Spleen (tissue), 11 donors: ENCODE data around the gene PADI6. TPM values are rescaled to one million over a fixed set of nuclear protein-coding genes. Genes with fewer than 3 reads are reported as not detected.

ENCODE experiments used
- DNase-seq: peaks from one replicate; pipeline ENCODE4 v3.0.0-alpha.2; 2020
- H3K27ac ChIP-seq, 8 donors: fragments of 200-600 bp; sonication (generic) in 7 of 8; 1 replicate in 4 of 8; 2 replicates in 4 of 8; pipeline versions ENCODE4 v1.5.0 to v1.8.0; 2016 to 2021; ENCODE audit warnings: inconsistent platforms in 4 of 8, mild to moderate bottlenecking in 4 of 8, moderate library complexity in 1 of 8
- H3K27me3 ChIP-seq, 7 donors: fragments of 200-600 bp; sonication (generic) in 6 of 7; replicated peaks in 1 of 7; 1 replicate in 4 of 7; 2 replicates in 3 of 7; pipeline versions ENCODE4 v1.5.0 to v1.8.0; 2016 to 2021; ENCODE audit warnings: inconsistent platforms in 3 of 7, mild to moderate bottlenecking in 1 of 7
- H3K36me3 ChIP-seq, 6 donors: fragments of 200-600 bp; sonication (generic) in 5 of 6; 1 replicate in 4 of 6; 2 replicates in 2 of 6; pipeline versions ENCODE4 v1.5.0 to v1.8.0; 2016 to 2021; ENCODE audit warnings: inconsistent platforms in 2 of 6
- H3K4me1 ChIP-seq, 6 donors: fragments of 200-600 bp; sonication (generic) in 5 of 6; 1 replicate in 3 of 6; 2 replicates in 3 of 6; pipeline versions ENCODE4 v1.5.0 to v1.8.0; 2016 to 2021; ENCODE audit warnings: inconsistent platforms in 3 of 6
- H3K4me3 ChIP-seq, 8 donors: fragments of 200-600 bp; sonication (generic) in 7 of 8; 1 replicate in 4 of 8; 2 replicates in 4 of 8; pipeline versions ENCODE4 v1.5.0 to v1.8.0; 2016 to 2021; ENCODE audit warnings: inconsistent platforms in 4 of 8, mild to moderate bottlenecking in 4 of 8, moderate library complexity in 2 of 8
- H3K9me3 ChIP-seq, 8 donors: fragments of 200-600 bp; sonication (generic) in 7 of 8; 1 replicate in 4 of 8; 2 replicates in 4 of 8; pipeline versions ENCODE4 v1.5.0 to v1.8.0; 2016 to 2021; ENCODE audit warnings: inconsistent platforms in 4 of 8
- CTCF ChIP-seq, 11 experiments: fragments of 200-600 bp in 7 of 11; fragments of 450-650 bp in 4 of 11; sonication (generic) in 4 of 11; IDR thresholded peaks in 8 of 11; conservative IDR thresholded peaks in 3 of 11; 1 replicate in 7 of 11; 2 replicates in 4 of 11; pipeline versions ENCODE4 v1.4.0 to v1.8.0; 2016 to 2021; ENCODE audit warnings: antibody characterized with exemption in 11 of 11, inconsistent platforms in 4 of 11, mild to moderate bottlenecking in 1 of 11
- POLR2A ChIP-seq, 3 donors: fragments of 450-650 bp; IDR thresholded peaks; one replicate each; pipeline ENCODE4 v1.5.1; 2017; ENCODE audit warnings: antibody characterized with exemption in 3 of 3, mild to moderate bottlenecking in 1 of 3
- POLR2AphosphoS5 ChIP-seq, 3 donors: sonication (generic); formaldehyde crosslinking; IDR thresholded peaks; one replicate each; pipeline ENCODE4 v1.5.1; 2017; ENCODE audit warnings: antibody characterized with exemption in 3 of 3
- WGBS, 5 donors: extraction: QIAGEN DNeasy Blood & Tissue Kit in 3 of 5; methylation state at CpG; one replicate each; pipeline versions ENCODE4 v1.1.5 to v1.1.7; 2013 to 2018; 5-methylcytosine and 5-hydroxymethylcytosine counted together
- intact Hi-C: fragments of 100-400 bp; cut with DNase I; formaldehyde crosslinking; loops from one replicate; pipeline ENCODE4 v1.15.0; 2023; ENCODE audit warnings: low total_unique reads
- polyA plus RNA-seq, 3 donors: library from polyadenylated mRNA; stranded (reverse); fragments of 200-250 nt; gene quantifications; one replicate each; pipeline ENCODE4 v1.2.1, GENCODE V29; 2013
- total RNA-seq, 7 donors: library from RNA; depleted of rRNA in 3 of 7; stranded (reverse); fragments of >200 nt in 3 of 7; fragmentation: NEBNext Ultra II Directional in 4 of 7; extraction: Animal tissue kit (Norgen Biotek cat#: 25700) in 4 of 7; gene quantifications; one replicate each; pipeline versions ENCODE4 v1.1.0 to v1.2.1, GENCODE V29; 2016 to 2021
- donor health status: healthy with polysubstance abuse.
- donor health status: DM: no; HTN: no; CAD: no; lungs with moderate emphysema.
- donor health status: DM: no; HTN: no; CAD: no.
- donor health status: Bipolar disorder and iron deficiency.
- donor health status: healthy.
- donor health status: DM: no; HTN: no; CAD: no.
- donor health status: DM: yes; HTN: yes; CAD: no.

PADI6 gene
- total and polyA plus RNA-seq, 10 donors: 0.14 TPM; not detected in 9

DNA sequence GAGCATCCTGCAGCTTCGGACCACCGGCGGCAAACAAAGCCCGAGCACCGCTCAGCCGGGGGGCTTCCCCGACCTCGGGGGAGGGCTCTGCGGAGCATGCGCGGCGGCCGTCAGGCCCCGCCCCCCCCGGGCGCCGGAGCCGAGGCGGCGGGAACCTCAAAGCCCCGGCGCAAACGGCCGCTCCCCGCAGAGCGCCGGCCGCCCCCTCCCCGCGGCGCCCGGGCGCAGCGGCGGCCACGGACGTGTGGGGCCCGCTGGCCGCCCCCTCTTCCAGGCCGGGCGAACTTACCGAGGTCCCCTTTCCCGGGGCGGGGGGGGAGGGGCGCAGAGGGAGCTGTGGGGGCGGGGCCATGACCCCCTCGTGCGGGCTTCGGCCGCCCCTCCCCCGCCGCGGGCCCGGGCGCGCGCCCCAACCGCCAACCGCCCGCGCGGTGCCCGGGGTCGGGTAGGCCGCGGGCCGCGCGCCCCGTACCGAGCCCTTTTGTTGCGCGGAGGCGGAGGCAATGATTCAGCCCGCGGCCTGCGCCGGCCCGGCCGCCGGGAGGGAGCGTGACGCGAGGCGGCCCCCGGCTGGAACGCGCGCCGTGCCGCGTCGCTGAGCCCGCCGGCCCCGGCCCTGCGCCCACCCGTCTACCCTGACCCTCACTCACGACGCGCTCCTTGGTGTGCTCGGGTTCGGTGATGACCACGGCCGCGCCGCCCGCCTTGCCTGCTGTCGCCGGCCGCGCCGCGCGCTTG is 65.8 kb downstream of the PADI6 start:
- WGBS, 5 donors: 0 to 1% (median 0%) methylated on average over 20 to 113 of the region's 115 CpGs
- Histone ChIP-seq H3K27ac (peak overlapping the region; percentile 75 to 96 (median 89)), H3K9me3 (no peaks in the 10 kb centered on the region), H3K36me3 (peaks cover 0 to 37% (median 0%) of the 10 kb centered on the region in 6 donors), H3K27me3 (no peaks in the 10 kb centered on the region), H3K4me1 (peaks cover 25 to 74% (median 57%) of the 10 kb centered on the region in 6 donors), H3K4me3 (peak overlapping the region; percentile 66 to 97 (median 86))
- no peak for TF ChIP-seq POLR2A (IDR thresholded peaks at IDR 0.05)
- peak in 1 of 3 donors; percentile 22 for TF ChIP-seq POLR2AphosphoS5 (IDR thresholded peaks at IDR 0.05)
- DNase-seq: peak; percentile 91
- intact Hi-C loops: no loop called here

GRCh38 chr1:17438318-17439249 is 66.6 kb downstream of the PADI6 start:
- Histone ChIP-seq H3K4me1 (peaks cover 25 to 66% (median 50%) of the 10 kb centered on the region in 6 donors), H3K9me3 (no peaks in the 10 kb centered on the region), H3K27ac (peak overlapping the region; percentile 75 to 96 (median 89)), H3K36me3 (peaks cover 0 to 28% (median 0%) of the 10 kb centered on the region in 6 donors), H3K27me3 (no peaks in the 10 kb centered on the region), H3K4me3 (peak overlapping the region; percentile 66 to 97 (median 86))
- WGBS, 5 donors: 0 to 1% (median 0%) methylated on average over 71 to 76 of the region's 78 CpGs
- no peak for TF ChIP-seq POLR2A (IDR thresholded peaks at IDR 0.05)
- peak; percentile 65 to 84 (median 74) for TF ChIP-seq POLR2AphosphoS5 (IDR thresholded peaks at IDR 0.05)
- intact Hi-C loops: no loop called here
- DNase-seq: peak; percentile 94

DNA sequence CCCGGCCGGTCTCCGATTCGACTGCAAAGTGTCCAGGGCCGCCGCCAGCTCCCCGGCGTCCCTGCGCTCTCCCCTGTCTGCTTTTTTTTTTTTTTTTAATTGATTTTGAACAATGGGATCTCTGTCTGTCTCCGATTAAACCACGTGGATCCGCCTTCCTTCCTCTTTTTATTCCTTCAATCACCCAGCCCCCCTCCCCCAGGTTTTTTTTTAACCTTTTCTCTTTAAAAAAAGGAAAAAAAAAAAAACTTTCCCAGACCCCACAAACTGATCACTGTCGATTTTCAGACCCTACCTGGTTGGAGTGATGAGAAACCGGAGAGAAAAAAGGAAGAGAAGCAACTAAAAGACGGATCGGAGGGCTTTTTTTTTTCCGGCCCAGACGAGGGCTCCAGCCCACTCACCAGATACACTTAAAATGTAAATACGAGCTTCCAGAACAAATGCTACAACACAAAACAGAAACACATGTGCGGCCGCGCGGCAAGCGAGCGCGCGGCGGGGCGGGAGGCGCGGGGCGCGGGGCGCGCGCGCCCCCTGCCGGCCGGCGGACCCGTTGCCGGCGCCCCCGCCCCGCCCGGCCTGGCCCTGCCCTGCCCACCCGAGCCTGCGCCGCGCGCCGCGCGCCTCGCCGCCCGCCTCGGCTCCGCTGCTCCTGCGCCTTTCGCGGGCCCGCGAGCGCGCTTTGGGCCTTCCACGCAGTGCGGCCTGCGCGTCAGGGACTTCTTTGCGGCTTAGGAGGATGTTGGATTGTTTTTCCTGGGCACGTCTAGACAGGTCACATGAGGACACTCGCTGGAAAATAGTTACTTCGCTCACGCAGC is 67.5 kb downstream of the PADI6 start, which contains the start of gene RCC2:
RCC2 (minus strand) TSS at position 428 of the 824 bp plus-strand sequence. CDS start 1,163 bp downstream, outside the sequence.
- DNase-seq: peak; percentile 93
- peak in 2 of 11 experiments; percentile 8 to 29 for TF ChIP-seq CTCF (IDR thresholded peaks at IDR 0.05 in 8 of 11, conservative IDR thresholded peaks at IDR 0.05 in 3 of 11)
- peak; percentile 52 to 67 (median 57) for TF ChIP-seq POLR2AphosphoS5 (IDR thresholded peaks at IDR 0.05)
- TF ChIP-seq POLR2A (IDR thresholded peaks at IDR 0.05): peak in 1 of 3 donors; percentile 30
- H3K27me3 ChIP-seq: no peaks in the 10 kb centered on the region
- WGBS, 5 donors: 0% methylated on average over 35 to 75 of the region's 75 CpGs
- H3K9me3 ChIP-seq: no peaks in the 10 kb centered on the region
- H3K4me1 ChIP-seq: peaks cover 19 to 57% (median 43%) of the 10 kb centered on the region in 6 donors
- peak within 1 kb of the TSS; percentile 66 to 97 (median 86) for H3K4me3 ChIP-seq
- H3K36me3 ChIP-seq: peaks cover 0 to 20% (median 0%) of the 10 kb centered on the region in 6 donors
- intact Hi-C loops: no loop called here
- H3K27ac ChIP-seq: peak within 1 kb of the TSS; percentile 75 to 96 (median 89)

DNA sequence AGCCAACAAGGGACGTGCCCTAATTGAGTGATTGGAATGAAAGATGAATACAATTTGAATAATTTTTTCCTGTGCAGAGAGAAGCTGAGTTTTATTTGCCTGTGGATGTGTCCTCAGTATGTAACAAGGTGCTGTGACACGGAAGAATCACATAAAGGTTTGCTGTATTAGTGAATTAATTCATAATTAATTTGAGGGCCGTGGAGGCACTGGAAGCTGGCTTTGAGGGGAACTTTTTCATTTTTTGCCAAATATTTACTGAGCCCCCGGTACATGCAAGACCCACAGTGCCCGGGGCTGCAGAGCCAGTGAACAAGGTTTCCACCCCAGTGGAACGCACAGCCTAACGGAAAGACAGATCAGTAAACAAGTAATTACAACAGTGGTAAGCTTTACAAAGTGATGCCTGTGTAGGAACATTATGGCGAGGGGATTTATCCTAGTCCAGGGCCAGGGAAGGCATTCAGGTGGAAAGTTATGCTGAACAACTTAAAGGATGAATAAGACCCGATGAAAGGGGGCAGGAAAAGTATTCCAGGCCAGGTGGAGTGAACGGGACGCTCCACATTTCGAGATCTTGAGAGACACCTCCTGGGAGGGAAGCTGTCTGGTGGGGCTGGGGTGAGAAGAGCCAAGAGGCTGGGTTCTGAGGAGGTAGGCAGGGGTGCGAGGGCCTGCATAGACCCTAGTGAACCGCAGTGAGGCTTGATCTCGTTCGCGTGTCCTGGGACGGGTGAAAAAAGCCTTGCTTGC is 68.3 kb downstream of the PADI6 start:
- Histone ChIP-seq H3K4me3 (peak overlapping the region; percentile 9 to 97 (median 49)), H3K27ac (peak overlapping the region in 6 of 8 donors; percentile 49 to 96 (median 92)), H3K27me3 (no peaks in the 10 kb centered on the region), H3K9me3 (no peaks in the 10 kb centered on the region), H3K36me3 (peaks cover 0 to 12% (median 0%) of the 10 kb centered on the region in 6 donors), H3K4me1 (peaks cover 17 to 49% (median 35%) of the 10 kb centered on the region in 6 donors)
- intact Hi-C loops: no loop called here
- TF ChIP-seq POLR2A (IDR thresholded peaks at IDR 0.05): no peak
- TF ChIP-seq POLR2AphosphoS5 (IDR thresholded peaks at IDR 0.05): no peak
- no peak for TF ChIP-seq CTCF (IDR thresholded peaks at IDR 0.05 in 8 of 11, conservative IDR thresholded peaks at IDR 0.05 in 3 of 11)
- DNase-seq: no peak
- 57 to 73% (median 65%) methylated on average over 18 of the region's 18 CpGs for WGBS, 5 donors
